Right lung (tissue), 5 donors: ENCODE data around the gene FNDC3B. TPM values are rescaled to one million over a fixed set of nuclear protein-coding genes. Genes with fewer than 3 reads are reported as not detected.
"Not testable (repeated sequence)": the region's sequence is repeated elsewhere in the genome, so short reads cannot be mapped to it uniquely, and the experiment has no call there.

Experiments used
- DNase-seq, 2 donors: peaks; one replicate each; pipeline ENCODE4 v3.0.0-alpha.2; 2013
- polyA plus RNA-seq, 5 donors: library from polyadenylated mRNA; unstranded; fragments of 120-200 nt; gene quantifications; one replicate each; pipeline versions ENCODE4 v1.2.1 to v1.2.3, GENCODE V29; 2013; ENCODE audit warnings: inconsistent platforms in 1 of 5, low replicate concordance in 1 of 5; ENCODE audit not compliant: insufficient read length in 5 of 5, insufficient read depth in 1 of 5

Gene FNDC3B
- polyA plus RNA-seq, 5 donors: 27.6 to 52.1 (median 40.2) TPM

DNA sequence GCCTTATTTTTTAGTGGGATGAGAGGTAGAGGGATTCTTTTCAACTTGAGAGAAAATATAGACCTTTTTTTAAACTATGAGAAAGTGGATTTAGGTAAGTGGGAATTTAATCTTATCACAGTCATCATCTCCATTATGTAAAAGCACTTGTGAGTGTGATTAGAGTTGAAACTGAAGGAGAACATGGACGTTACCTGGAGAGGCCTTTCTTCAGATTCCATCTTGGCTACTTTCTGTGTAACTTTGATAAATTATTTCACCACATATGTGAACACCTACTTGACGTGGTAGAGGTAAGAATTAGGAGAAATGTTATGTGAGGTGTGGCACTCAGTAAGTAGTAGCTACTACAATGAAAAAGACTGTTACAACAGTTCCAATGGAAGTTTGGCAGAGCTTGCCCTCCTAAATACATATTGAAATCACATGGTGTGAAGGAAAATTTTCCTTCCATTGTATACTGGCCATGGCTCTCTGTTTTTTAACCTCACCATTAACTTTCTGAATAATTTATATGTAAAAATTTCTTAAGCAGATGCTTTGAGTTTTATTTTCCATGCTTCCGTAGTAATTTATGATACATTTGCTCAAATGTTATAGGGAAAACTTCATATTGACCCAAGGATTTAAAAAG lies 193.3 kb downstream of the FNDC3B start:
- DNase-seq: no peak

DNA sequence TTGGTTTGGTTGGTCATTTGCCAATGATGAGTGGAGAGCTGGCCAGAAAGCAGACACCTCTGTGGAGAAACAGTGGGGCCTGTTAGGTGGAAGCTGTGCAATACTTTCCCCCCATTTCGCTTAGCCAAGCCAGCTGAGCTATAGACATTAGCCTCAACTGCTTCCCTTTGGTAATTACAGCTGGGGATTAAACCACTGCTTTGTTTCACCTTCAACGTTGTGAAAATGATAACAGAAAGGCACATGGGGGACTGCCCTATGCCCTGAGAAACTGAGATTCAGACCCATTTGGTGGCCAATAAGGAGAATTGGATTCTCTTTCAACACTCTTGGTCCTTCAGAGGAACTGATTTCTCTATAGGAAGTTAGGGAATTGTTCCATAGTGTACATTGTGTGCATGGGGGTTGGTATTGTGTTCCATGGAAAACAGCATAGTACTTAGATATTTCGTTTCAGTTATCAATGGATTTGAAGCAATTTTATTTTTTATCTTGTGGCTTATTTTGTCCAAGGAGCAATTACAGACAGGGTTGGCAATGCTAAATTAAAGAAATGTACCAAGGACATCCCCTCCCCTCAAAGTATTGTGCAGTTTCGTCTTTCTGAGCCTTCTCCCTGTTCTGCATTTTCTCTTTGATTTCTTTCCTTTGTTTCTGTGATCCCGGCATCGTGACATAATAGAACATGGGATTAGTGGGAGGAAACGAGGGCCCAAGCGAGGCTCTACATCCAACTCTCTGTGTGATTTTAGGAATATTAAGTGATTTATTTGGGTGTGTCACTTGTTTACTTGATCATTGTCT lies 194.3 kb downstream of the FNDC3B start:
- DNase-seq: no peak

DNA sequence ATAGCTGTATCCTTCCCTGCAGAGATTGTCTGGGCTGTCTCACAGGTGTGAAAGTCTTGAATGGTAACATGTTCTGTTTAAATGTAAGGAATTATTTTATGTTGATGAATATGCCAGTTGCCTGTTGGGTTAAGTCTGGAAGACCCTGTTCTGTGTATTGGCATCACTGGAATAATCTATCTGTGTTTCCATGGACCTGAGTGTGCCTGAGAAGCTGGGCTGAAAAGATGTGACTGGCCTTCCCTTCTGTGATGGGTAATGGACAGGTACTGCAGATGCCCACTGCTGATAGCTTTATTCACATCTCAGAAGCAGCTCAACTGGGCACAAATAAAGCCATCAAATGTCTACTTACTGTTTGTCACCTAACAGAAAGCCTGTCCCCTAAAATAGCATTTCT lies 196.3 kb downstream of the FNDC3B start:
- DNase-seq: no peak

DNA sequence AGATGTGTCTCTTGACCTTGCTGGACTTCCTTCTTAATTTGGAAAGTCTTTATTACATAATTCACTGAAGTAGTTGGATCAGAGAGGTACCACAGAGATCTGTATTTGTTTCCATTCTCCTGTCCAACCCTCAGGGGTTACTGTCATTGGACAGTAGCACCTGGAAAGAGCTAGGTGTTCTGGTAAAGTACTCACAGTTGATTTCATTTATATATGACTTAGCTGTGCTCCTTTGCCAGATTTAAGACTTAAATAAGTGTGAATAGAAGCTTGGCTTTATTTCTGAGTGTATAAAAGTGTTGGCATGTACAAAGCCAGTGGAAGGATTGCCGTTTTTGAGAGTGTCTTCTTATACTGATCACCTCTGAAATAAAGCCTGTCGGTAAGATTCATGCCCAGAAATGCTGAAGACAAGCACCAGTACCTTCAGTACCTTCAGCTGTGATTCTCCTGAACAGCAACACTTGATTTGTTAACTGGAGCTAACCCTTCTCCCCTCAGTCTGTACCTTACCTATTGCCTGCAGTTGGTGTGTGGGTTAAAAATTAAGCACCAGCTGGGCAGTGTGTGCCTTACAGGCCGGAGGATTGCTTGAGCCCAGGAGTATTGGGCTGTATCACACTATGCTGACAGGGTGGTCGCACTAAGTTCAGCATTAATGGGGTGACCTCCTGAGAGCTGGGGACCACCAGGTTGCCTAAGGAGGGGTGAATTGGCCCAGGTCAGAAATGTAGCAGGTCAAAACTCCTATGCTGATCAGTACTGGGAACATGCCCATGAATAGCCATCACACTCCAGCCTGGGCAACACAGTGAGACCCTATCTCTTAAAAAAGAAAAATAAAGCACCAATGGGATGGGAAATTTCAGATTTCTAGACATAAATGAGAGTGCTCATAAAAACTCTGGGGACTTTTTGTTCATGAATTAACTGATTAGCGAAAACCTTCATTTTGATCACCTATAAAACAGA lies 197.7 kb downstream of the FNDC3B start:
- DNase-seq: no peak

DNA sequence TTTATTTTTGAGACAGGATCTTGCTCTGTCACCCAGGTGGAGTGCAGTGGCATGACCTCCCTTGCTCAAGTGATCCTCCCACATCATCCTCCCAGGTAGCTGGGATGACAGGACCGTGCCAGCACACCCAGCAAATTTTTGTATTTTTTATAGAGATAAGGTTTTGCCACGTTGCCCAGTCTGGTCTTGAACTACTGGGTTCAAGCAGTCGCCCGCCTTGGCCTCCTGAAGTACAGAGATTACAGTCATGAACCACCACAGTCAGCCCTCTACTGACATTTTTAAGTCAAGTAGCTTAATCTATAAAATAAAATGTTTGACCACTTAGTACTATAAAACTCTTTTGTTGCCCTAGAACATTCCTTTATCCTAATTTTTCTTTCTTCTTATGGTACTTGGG lies 198.8 kb downstream of the FNDC3B start:
- no peak for DNase-seq

DNA sequence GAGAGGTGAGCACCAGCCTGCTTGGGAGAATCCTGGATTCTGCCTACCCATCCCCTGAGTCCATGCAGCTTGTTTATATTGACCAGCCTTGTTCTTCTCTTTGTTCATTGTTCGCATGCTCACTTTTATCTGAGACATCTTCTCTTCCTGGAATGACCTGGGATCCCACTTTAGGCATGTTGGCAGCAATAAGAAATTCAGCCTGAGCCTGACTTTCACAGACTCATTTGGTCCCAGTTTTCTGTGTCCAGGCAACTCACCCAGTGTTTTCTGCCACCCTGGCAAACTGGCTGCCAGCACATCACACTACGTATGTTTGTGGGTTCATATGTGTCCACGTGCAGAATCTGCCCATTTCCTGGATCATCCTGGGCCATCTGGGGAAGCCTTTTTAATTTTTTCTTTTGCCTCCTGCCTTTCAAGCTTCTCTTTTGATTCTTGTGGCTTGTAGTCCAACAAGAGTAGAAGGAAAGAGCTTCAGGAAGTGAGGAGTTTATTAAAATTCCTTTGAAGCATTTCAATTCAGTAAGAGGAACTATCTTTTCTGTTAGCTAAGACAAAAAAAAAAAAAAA lies 199.9 kb downstream of the FNDC3B start:
- no peak for DNase-seq

DNA sequence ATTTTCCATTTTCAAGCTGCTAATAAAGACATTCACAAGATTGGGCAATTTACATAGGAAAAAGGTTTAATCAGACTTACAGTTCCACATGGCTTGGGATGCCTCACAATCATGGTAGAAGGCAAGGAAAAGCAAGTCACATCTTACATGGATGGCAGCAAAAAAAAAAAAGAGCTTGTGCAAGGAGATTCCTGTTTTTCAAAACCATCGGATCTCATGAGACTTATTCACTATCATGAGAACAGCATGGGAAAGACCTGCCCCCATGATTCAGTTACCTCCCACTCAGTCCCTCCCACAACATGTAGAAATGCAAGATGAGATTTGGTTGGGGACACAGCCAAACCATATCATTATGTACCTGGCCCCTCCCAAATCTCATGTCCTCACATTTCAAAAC lies 202.0 kb downstream of the FNDC3B start:
- DNase-seq: no peak

DNA sequence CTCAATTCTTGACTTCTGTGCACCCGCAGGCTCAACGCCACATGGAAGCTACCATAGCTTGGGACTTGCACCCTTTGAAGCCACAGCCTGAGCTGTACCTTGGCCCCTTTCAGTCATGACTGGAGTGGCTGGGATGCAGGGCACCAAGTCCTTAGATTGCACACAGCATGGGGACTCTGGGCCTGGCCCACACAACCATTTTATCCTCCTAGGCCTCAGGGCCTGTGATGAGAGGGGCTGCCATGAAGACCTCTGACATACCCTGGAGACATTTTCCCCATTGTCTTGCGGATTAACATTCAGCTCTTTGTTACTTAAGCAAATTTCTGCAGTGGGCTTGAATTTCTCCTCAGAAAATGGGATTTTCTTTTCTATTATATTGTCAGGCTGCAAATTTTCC lies 203.1 kb downstream of the FNDC3B start:
- not testable (repeated sequence) for DNase-seq

DNA sequence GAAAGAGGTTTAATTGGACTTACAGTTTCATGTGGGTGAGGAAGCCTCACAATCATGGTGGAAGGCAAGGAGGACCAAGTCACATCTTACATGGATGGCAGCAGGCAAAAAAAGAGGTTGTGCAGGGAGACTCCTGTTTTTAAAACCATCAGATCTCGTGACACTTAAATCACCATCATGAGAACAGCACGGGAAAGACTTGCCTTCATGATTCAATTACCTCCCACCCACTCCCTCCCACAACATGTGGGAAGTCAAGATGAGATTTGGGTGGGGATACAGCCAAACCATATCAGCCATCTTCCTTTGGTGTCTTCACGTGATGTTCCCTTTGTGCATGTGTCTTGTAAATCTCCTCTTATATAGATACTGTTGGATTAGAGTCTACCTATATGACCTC lies 204.0 kb downstream of the FNDC3B start:
- DNase-seq: not testable (repeated sequence)

DNA sequence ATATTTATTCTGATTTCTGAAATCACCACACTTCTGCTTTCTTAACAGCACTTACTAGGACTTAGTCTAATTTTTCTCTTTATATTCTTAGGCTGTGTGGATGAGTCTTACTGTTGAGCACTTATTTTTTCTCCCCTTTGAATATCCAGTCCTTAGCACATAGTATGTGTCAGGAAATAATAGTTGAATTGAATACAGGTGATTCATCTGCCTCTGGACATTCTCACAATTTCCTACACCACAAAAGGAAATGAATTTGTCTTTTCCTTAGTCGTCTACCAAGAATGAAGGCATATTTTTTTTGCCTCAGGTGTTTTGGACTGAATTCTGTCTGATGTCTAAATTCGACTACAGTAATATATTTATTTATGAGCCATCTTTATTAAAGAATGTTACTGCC lies 204.6 kb downstream of the FNDC3B start:
- no peak for DNase-seq

DNA sequence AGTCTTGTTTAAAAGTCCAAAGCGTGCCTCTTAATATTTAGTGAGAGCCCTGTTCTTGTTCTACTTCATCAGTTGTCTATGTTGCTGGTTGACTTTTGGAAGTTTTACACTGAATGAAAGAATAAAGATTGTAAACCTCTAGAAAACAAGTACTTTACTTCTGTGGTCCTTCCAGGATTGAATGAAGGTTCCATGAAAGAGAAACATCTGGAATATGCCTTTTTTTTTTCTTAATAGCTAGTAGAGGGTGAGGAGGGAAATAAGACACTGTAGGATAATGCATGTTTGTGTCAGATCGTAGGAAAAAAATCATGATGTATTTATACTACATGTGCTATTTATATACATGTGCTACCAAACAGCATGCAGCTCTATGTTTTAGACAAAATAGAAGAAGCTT lies 205.9 kb downstream of the FNDC3B start:
- DNase-seq: no peak

DNA sequence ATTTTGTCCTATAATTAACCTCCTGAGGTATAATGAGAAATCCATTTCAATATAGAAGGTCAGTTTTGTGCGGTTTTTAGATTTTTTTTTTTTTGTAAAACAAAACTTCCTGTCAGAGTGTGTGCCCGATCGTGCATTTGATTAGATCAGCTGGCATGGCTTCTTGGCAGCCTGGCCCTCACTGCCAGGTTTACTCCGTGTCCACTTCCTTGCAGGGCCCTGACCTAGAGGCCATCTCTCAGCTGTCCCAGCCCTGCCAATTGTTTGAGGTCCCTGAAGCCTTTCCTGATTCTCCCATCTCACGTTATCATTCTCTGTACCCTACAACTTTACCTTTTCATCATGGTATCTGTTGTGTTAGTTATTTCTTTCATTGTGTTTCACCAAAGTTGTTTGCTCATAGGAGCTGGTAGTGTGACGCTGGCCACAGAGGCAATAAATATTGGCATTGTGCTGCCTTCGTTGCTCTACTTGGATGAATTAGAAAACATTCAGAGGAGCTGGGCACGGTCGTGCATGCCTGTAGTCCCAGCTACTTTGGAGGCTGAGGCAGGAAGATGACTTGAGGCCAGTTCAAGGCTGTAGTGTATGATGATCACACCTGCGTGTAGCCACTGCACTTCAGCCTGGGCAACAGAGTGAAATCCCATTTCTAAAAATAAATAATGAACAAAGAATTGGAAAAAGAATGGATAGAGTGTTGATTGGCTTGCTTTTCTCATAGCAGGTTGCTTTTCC lies 206.9 kb downstream of the FNDC3B start:
- no peak for DNase-seq

DNA sequence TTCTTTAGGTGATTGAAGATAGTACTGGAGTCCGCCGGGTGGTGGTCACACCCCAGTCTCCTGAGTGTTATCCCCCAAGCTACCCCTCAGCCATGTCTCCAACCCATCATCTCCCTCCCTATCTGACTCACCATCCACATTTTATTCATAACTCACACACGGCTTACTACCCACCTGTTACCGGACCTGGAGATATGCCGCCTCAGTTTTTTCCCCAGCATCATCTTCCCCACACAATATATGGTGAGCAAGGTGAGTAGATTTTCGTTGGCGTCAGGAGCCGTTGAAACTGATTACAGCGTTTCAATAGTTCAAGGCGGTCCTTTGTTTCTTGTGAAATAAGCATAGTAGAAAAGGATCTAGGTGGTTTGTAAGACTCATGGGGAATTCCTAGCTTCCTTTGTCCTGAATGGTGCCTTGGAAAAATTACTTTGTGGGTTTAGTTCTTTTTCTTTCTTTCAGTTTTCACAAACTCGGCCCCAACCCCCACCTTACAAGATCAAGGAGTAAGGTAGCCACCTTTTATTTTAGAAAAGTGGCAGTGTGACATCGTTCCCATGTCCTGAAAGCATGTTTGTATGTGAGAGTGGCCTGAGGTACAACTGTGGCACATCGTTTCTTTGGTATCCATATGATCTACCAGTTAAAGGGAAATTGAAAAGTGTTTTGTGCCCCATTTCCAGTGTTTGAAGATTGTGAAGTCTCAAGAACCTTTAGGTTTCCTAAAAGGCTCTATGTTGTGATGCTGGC lies 208.3 kb downstream of the FNDC3B start:
- no peak for DNase-seq

DNA sequence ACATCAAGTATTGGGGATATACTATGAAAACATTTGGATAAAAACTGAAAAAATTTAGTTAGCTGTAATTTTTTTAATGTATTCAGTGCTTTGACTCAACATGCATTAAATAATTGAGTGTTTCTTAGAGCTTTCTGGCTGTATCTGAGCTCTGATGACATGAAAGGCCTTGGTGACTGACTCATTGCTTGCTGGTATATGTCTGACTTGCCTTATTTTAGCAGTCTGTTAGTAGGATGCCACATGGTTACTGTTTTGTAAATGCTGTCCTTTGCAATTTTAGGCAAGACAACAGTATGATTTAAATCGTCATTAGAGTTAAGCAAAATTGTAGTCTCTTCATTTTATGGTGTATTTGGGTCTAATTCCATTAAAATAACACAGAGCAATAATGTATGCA lies 209.7 kb downstream of the FNDC3B start:
- DNase-seq: peak in 1 of 2 donors; percentile 23

DNA sequence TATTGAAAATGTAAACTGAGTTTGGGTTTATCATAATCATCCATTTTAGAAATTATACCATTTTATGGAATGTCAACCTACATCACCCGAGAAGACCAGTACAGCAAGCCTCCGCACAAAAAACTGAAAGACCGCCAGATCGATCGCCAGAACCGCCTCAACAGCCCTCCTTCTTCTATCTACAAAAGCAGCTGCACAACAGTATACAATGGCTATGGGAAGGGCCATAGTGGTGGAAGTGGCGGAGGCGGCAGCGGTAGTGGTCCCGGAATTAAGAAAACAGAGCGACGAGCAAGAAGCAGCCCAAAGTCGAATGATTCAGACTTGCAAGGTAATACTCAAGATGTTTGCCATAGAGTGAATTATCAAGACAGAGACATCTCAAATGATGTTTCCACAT lies 211.8 kb downstream of the FNDC3B start:
- no peak for DNase-seq

DNA sequence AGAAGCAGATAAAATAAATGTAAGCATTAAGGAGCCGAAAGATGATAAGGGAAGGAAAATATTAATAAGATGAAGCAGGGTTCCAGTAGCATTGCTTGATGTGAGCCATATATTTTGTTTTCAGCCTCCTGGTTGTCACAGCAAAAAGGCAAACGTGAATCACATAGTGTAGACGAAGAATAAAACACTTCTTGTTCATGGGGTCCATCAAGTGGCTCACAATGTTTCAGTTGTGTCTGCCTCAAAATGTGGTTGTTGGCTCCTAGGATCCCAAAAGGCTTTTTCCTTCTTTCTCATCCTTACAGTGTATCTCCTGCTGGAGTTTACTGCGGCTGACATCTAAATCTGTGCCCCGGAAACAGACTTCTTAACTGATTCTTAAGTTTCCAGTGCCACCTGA lies 213.8 kb downstream of the FNDC3B start:
- no peak for DNase-seq

DNA sequence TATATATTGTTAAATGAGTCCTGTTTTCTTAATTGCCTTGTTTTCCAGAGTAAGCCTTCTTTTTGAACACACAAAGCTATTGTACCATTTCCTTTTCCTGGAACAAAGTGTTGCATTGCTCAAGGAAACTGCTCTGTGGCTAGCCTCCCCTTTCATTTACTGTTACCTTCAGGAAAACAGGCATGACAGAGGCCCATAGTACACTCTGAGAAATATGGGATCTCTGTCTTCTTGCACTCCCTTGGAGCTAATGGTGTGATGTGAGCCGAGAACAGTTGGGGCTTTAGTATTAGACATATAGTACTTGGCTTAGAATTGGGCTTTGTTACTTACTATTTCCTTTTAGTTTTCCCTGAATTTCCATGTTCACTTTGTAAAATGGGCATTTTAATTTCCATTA lies 215.2 kb downstream of the FNDC3B start:
- DNase-seq: no peak

DNA sequence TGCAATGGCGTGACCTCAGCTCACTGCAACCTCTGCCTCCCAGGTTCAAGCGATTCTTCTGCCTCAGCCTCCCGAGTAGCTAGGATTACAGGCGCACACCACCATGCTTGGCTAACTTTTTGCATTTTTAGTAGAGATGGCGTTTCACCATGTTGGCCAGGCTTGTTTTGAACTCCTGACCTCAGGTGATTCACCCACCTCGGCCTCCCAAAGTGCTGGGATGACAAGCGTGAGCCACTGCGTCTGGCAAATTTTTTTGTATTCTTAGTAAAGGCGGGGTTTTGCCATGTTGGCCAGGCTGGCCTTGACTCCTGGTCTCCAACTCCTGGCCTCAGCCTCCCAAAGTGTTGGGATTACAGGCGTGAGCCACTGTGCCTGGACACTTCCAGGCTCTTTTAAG lies 215.9 kb downstream of the FNDC3B start:
- DNase-seq: not testable (repeated sequence)

DNA sequence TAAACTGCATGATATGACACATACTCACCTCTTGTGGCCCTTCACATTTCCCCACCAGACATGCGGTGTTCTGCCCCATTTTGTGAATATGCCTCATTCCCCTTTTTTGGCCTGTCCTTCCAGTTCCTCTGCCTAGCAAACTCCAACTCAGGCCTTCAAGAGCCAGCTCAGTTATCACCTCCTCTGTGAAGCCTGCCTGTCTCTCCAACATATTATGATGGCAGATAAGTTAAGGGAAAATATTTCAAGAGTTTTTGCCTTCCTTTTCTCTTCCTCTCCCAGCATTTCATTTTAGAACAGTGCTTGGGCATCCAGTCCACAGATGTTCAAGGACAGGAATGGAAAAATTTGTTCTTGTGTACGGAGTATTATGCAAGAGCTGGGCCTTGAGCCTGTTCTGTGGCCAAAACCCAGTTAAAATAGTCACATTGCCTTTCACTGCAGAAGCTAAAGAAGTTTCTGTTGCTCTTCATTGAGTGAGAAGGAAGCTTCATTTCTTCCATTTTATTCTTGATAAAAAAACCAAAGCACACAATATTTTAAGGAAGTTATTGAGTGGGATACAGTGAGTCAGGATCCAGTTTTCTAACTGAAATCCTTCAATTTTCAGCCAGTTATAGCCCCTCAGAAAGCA lies 216.8 kb downstream of the FNDC3B start:
- no peak for DNase-seq
